ENCODE data around the gene IFNLR1. TPM values are rescaled to one million over a fixed set of nuclear protein-coding genes. Genes with fewer than 3 reads are reported as not detected.

IFNLR1 gene
- total and polyA plus RNA-seq, 2 of the 8 experiments (the other 6 are each of a cell fraction or from before 2014, with no cell fraction given): 6.8 to 10.1 TPM

DNA sequence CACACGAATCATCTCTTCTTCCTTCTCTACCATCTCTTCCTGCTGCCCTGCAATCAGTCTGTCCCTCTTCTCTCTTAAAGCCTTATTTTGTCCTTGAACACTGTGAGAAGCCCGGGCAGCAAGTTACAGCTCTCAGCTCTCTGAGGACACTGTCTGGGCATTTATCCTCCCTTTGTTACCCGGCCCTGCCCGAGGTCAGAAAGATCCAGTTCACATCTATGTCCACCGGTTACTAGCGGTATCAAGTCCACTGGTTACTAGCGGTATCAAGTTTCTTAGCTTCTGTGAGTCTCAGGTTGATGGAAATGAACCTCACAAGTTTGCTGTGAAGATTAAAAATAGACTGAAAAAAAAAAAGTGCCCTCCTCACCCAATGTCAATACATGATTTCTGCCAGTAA, 18.8 kb downstream of the IFNLR1 start (continued):
- TF ChIP-seq, protein P1, sequence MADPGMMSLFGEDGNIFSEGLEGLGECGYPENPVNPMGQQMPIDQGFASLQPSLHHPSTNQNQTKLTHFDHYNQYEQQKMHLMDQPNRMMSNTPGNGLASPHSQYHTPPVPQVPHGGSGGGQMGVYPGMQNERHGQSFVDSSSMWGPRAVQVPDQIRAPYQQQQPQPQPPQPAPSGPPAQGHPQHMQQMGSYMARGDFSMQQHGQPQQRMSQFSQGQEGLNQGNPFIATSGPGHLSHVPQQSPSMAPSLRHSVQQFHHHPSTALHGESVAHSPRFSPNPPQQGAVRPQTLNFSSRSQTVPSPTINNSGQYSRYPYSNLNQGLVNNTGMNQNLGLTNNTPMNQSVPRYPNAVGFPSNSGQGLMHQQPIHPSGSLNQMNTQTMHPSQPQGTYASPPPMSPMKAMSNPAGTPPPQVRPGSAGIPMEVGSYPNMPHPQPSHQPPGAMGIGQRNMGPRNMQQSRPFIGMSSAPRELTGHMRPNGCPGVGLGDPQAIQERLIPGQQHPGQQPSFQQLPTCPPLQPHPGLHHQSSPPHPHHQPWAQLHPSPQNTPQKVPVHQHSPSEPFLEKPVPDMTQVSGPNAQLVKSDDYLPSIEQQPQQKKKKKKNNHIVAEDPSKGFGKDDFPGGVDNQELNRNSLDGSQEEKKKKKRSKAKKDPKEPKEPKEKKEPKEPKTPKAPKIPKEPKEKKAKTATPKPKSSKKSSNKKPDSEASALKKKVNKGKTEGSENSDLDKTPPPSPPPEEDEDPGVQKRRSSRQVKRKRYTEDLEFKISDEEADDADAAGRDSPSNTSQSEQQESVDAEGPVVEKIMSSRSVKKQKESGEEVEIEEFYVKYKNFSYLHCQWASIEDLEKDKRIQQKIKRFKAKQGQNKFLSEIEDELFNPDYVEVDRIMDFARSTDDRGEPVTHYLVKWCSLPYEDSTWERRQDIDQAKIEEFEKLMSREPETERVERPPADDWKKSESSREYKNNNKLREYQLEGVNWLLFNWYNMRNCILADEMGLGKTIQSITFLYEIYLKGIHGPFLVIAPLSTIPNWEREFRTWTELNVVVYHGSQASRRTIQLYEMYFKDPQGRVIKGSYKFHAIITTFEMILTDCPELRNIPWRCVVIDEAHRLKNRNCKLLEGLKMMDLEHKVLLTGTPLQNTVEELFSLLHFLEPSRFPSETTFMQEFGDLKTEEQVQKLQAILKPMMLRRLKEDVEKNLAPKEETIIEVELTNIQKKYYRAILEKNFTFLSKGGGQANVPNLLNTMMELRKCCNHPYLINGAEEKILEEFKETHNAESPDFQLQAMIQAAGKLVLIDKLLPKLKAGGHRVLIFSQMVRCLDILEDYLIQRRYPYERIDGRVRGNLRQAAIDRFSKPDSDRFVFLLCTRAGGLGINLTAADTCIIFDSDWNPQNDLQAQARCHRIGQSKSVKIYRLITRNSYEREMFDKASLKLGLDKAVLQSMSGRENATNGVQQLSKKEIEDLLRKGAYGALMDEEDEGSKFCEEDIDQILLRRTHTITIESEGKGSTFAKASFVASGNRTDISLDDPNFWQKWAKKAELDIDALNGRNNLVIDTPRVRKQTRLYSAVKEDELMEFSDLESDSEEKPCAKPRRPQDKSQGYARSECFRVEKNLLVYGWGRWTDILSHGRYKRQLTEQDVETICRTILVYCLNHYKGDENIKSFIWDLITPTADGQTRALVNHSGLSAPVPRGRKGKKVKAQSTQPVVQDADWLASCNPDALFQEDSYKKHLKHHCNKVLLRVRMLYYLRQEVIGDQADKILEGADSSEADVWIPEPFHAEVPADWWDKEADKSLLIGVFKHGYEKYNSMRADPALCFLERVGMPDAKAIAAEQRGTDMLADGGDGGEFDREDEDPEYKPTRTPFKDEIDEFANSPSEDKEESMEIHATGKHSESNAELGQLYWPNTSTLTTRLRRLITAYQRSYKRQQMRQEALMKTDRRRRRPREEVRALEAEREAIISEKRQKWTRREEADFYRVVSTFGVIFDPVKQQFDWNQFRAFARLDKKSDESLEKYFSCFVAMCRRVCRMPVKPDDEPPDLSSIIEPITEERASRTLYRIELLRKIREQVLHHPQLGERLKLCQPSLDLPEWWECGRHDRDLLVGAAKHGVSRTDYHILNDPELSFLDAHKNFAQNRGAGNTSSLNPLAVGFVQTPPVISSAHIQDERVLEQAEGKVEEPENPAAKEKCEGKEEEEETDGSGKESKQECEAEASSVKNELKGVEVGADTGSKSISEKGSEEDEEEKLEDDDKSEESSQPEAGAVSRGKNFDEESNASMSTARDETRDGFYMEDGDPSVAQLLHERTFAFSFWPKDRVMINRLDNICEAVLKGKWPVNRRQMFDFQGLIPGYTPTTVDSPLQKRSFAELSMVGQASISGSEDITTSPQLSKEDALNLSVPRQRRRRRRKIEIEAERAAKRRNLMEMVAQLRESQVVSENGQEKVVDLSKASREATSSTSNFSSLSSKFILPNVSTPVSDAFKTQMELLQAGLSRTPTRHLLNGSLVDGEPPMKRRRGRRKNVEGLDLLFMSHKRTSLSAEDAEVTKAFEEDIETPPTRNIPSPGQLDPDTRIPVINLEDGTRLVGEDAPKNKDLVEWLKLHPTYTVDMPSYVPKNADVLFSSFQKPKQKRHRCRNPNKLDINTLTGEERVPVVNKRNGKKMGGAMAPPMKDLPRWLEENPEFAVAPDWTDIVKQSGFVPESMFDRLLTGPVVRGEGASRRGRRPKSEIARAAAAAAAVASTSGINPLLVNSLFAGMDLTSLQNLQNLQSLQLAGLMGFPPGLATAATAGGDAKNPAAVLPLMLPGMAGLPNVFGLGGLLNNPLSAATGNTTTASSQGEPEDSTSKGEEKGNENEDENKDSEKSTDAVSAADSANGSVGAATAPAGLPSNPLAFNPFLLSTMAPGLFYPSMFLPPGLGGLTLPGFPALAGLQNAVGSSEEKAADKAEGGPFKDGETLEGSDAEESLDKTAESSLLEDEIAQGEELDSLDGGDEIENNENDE (IDR thresholded peaks at IDR 0.05; ENCODE audit: insufficient replicate concordance, low read length): no peak
- TF ChIP-seq GABPA (IDR thresholded peaks at IDR 0.05; ENCODE audit: borderline replicate concordance, insufficient read depth, low read length) (no peak), HDAC2 (IDR thresholded peaks at IDR 0.05; ENCODE audit: borderline replicate concordance in 1 of 2, low read depth in 2 of 2, low read length in 2 of 2) (no peak), RNF2 (IDR thresholded peaks at IDR 0.05; ENCODE audit: borderline replicate concordance, low read depth, low read length, missing control alignments, poor library complexity, severe bottlenecking) (no peak)

Data from H1 (cell line).